Central memory CD4-positive, alpha-beta T cell (primary cell): ENCODE measurements around the gene GDF11.

Experiments used
- DNase-seq: peaks from one replicate; pipeline ENCODE4 v3.0.0; 2022

GDF11 gene

GRCh38 chr12:55707841-55708694 lies 34.9 kb upstream of the GDF11 start, which contains the start of gene ITGA7:
Gene ITGA7 (minus strand): TSS chr12:55707904. CDS start chr12:55707682, 222 bp downstream.
- DNase-seq, result peak; percentile 36

GRCh38 chr12:55708695-55709233 lies 34.2 kb upstream of the GDF11 start:
- DNase-seq, result no peak

- no peak for DNase-seq
These were observed 31.0 kb upstream of the GDF11 start for GRCh38 chr12:55711786-55712553.

- no peak for DNase-seq
These were observed 30.1 kb upstream of the GDF11 start for GRCh38 chr12:55712700-55713415.

- no peak for DNase-seq
These were observed 29.2 kb upstream of the GDF11 start for GRCh38 chr12:55713721-55714120.

- no peak for DNase-seq
These were observed 27.7 kb upstream of the GDF11 start for GRCh38 chr12:55715169-55715764.

GRCh38 chr12:55715833-55716581 lies 26.9 kb upstream of the GDF11 start, which contains the start of gene BLOC1S1:
Gene BLOC1S1 (plus strand): TSS chr12:55716046. CDS start chr12:55716052, 6 bp downstream.
- peak; percentile 88 for DNase-seq

GRCh38 chr12:55716582-55716957 lies 26.4 kb upstream of the GDF11 start:
- no peak for DNase-seq

GRCh38 chr12:55717011-55718007 lies 25.6 kb upstream of the GDF11 start:
- no peak for DNase-seq

GRCh38 chr12:55718015-55718414 lies 24.9 kb upstream of the GDF11 start:
- DNase-seq, result no peak

GRCh38 chr12:55718624-55719275 lies 24.2 kb upstream of the GDF11 start:
- DNase-seq, result no peak

- no peak for DNase-seq
These were observed 23.6 kb upstream of the GDF11 start for GRCh38 chr12:55719371-55719770.

GRCh38 chr12:55720071-55720564 lies 22.8 kb upstream of the GDF11 start, which contains the start of gene RDH5:
Gene RDH5 (plus strand): TSS chr12:55720393. CDS start chr12:55721185, 792 bp downstream.
- DNase-seq, result no peak

GRCh38 chr12:55720894-55721444 lies 22.0 kb upstream of the GDF11 start:
- DNase-seq, result no peak

GRCh38 chr12:55721601-55722213 lies 21.2 kb upstream of the GDF11 start:
- DNase-seq, result no peak

GRCh38 chr12:55722948-55723347 lies 20.0 kb upstream of the GDF11 start:
- no peak for DNase-seq

- no peak for DNase-seq
These were observed 19.3 kb upstream of the GDF11 start for GRCh38 chr12:55723516-55724225.
